ENCODE results near the gene BBS7. TPM values are rescaled to one million over a fixed set of nuclear protein-coding genes. Genes with fewer than 3 reads are reported as not detected.

Gene BBS7
- total and polyA plus RNA-seq, 2 of the 13 experiments (the other 11 are each of a cell fraction or from before 2014, with no cell fraction given) = 9.0 to 15.7 TPM

DNA sequence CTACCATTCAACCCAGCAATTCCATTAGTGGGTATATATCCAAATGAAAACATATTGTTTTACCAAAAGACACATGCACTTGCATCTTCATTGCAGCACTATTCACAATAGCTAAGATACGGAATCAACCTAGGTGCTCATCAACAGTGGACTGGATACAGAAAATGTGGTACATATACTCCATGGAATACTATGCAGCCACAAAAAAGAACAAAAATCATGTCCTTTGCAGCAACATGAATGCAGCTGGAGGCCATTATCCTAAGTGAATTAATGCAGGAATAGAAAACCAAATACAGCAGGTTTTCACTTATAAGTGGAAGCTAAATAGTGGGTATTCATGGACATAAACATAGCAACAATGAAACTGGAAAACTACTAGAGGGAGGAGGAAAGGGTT is 38.1 kb upstream of the BBS7 start (continued):
- TF ChIP-seq SIX1 (CRISPR knock-in tag; IDR thresholded peaks at IDR 0.05; ENCODE audit: borderline replicate concordance) (no peak), MAFF (IDR thresholded peaks at IDR 0.05; ENCODE audit: low read depth, low read length) (no peak)

DNA sequence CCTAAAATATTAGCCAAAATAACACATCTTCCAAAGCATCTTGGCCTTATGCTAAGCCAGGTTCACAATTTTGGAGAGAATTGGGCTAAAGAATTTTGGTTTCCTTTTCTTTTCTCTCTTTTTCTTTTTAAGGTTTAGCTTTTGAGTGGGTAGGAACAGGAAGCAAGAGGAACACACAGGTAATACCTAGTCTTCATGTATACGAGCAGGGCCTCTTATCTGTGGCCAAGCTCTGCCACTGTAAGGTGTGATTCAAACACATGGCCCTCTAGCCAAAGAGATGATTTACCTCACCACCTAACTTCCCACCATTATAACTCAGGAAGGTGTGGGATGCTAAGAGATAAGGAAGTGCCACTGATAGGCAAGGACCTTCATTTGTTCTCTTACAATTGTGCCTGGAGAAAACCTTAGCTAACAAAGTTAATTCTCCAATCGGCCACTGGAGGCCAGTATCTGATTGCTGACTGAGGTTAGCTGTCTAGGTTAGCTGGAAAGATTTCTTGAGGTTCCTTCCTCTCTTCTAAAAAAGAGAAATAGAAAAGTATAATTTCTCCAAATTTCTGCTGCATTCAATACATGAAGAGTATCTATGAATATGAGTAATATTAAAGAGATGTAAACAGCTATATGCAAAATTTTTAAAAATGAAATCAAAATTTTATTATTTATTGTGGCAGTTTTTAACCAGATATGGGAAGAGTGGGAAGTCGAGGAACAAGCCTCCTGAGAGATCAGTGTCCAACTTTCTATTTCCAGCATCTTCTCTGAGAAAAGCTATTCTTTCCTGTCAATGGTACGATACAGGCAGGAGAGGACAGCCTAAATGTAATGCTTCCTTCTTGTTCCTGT is 30.1 kb upstream of the BBS7 start:
- POLR2A ChIA-PET = no interaction called here
- WGBS (ENCODE audit: low lambda C conversion rate) = 15% methylated on average over 4 of the region's 4 CpGs

More for the DNA sequence above, 30.1 kb upstream of the BBS7 start:
- Histone ChIP-seq H3K9me3 (ENCODE audit: low read length) (no peaks in the 10 kb centered on the region), H3K27me3 (ENCODE audit: control insufficient read depth in 1 of 2, insufficient read depth in 2 of 2, low read length in 2 of 2) (no peaks in the 10 kb centered on the region), H3K36me3 (replicated peaks in 1 of 2; ENCODE audit: control insufficient read depth in 1 of 2, insufficient read depth in 2 of 2, low read length in 2 of 2) (no peaks in the 10 kb centered on the region), H3K4me2 (ENCODE audit: low read depth, low read length) (no peak overlapping the region), H3K9ac (ENCODE audit: insufficient read depth, low read depth, low read length) (no peak overlapping the region), H3K79me2 (ENCODE audit: insufficient read depth, low read length) (no peaks in the 10 kb centered on the region), H3K27ac (ENCODE audit: extremely low read length, insufficient read depth, low read length) (no peak overlapping the region), H4K20me1 (ENCODE audit: insufficient read depth, low read length) (no peaks in the 10 kb centered on the region), H3K4me3 (replicated peaks in 1 of 3; ENCODE audit: insufficient read depth in 1 of 3, low read depth in 2 of 3, low read length in 3 of 3) (no peak overlapping the region), H2AFZ (ENCODE audit: low read length) (no peak overlapping the region), H3K4me1 (ENCODE audit: insufficient read depth, low read length) (no peaks in the 10 kb centered on the region)
- CTCF ChIA-PET (ENCODE audit: low intra/inter-chr PET ratio, low total read pairs) = interaction anchor here (1.6 to 2.7 kb wide), 2 partner anchors 102 to 677 kb away, joined by 13 to 25 read pairs; no protein-coding TSS in a partner anchor
- intact Hi-C loops (cut with micrococcal nuclease; ENCODE audit: unreplicated experiment) (loop anchor here (1.0 to 2.0 kb wide), 3 partner anchors 103 to 816 kb away; no protein-coding TSS in a partner anchor), in situ Hi-C loops (cut with HindIII; ENCODE audit: extremely low pct_ligation_motif_present, low pct_unique_long_range_greater_than_20kb) (loop anchor here (10.0 kb wide), 1 partner anchor 684 kb away; no protein-coding TSS in a partner anchor)
- peak; percentile 45 for DNase-seq (ENCODE audit: low spot score)
- no TSS peak for BruUV-seq (replicated peaks)
- peak; percentile 43 for FAIRE-seq
- peak; percentile 87 for ATAC-seq
- TF ChIP-seq TMF1 (CRISPR knock-in tag; IDR thresholded peaks at IDR 0.05; ENCODE audit: low read depth) (no peak), SMC3 (IDR thresholded peaks at IDR 0.05; ENCODE audit: low read length) (peak; percentile 54; the same call in 1 of the 2 replicates), CTCF (CRISPR knock-in tag; IDR thresholded peaks at IDR 0.05) (peak; percentile 81), IRF1 (CRISPR knock-in tag; IDR thresholded peaks at IDR 0.05; ENCODE audit: low read depth) (no peak), RAD21 (CRISPR knock-in tag; IDR thresholded peaks at IDR 0.05) (peak; percentile 63), ZNF558 (CRISPR knock-in tag; IDR thresholded peaks at IDR 0.05; ENCODE audit: borderline replicate concordance) (no peak), ZNF383 (CRISPR knock-in tag; IDR thresholded peaks at IDR 0.05; ENCODE audit: borderline replicate concordance) (no peak), STAG1 (CRISPR knock-in tag; IDR thresholded peaks at IDR 0.05) (peak; percentile 90)

All from HepG2 (cell line).